ENCODE data around the gene GAGE12F. TPM values are rescaled to one million over a fixed set of nuclear protein-coding genes. Genes with fewer than 3 reads are reported as not detected.

Gene GAGE12F
- total RNA-seq, 2 donors from 2014 or later = not detected

Other genes with a start within 250 kb of the GAGE12F start
- gene GAGE12J, start 238.8 kb upstream of the GAGE12F start, total RNA-seq = not detected
- gene GAGE13, start 229.3 kb upstream of the GAGE12F start, total RNA-seq = not detected
- not detected for gene GAGE12C, start 28.7 kb upstream of the GAGE12F start, total RNA-seq
- not detected for gene GAGE12D, start 19.1 kb upstream of the GAGE12F start, total RNA-seq
- not detected for gene GAGE12E, start 9.6 kb upstream of the GAGE12F start, total RNA-seq
- not detected for gene GAGE12G, start 9.6 kb downstream of the GAGE12F start, total RNA-seq
- gene GAGE12H, start 19.1 kb downstream of the GAGE12F start, total RNA-seq = not detected
- not detected for gene GAGE2A, start 28.7 kb downstream of the GAGE12F start, total RNA-seq
- not detected for gene GAGE1, start 38.2 kb downstream of the GAGE12F start, total RNA-seq
- not detected for gene PAGE1, start 135.1 kb downstream of the GAGE12F start, total RNA-seq